GM18519 (cell line): Measurements from ENCODE around the gene ELOA.
"Not testable (repeated sequence)": the region's sequence is repeated elsewhere in the genome, so short reads cannot be mapped to it uniquely, and the experiment has no call there.

Source experiments
- ATAC-seq: cut with Tn5 transposase; IDR thresholded peaks from one replicate; pipeline ENCODE4 v1.9.1; 2021; ENCODE audit warnings: mild to moderate bottlenecking, moderate library complexity; ENCODE audit not compliant: unreplicated experiment, low FRiP score

The ELOA gene

GRCh38 chr1:23798662-23799142 is 55.4 kb downstream of the ELOA start:
- ATAC-seq, result no peak

- ATAC-seq, result no peak
These were observed 55.9 kb downstream of the ELOA start for GRCh38 chr1:23799255-23799569.

GRCh38 chr1:23799570-23800399 is 56.5 kb downstream of the ELOA start:
- ATAC-seq, result no peak

GRCh38 chr1:23800400-23801337 is 57.4 kb downstream of the ELOA start, which contains the start of gene GALE:
Gene GALE (minus strand): TSS chr1:23800754. CDS start chr1:23799007, 1,747 bp downstream.
- ATAC-seq, result peak; percentile 51

- no peak for ATAC-seq
These were observed 58.1 kb downstream of the ELOA start for GRCh38 chr1:23801338-23801748.

GRCh38 chr1:23801876-23802275 is 58.6 kb downstream of the ELOA start:
- no peak for ATAC-seq

GRCh38 chr1:23802809-23803342 is 59.6 kb downstream of the ELOA start:
- not testable (repeated sequence) for ATAC-seq

GRCh38 chr1:23803674-23804073 is 60.4 kb downstream of the ELOA start:
- no peak for ATAC-seq

- no peak for ATAC-seq
These were observed 61.0 kb downstream of the ELOA start for GRCh38 chr1:23804183-23804835.

- ATAC-seq, result no peak
These were observed 61.8 kb downstream of the ELOA start for GRCh38 chr1:23805025-23805424.

- no peak for ATAC-seq
These were observed 63.0 kb downstream of the ELOA start for GRCh38 chr1:23806280-23806679.

- ATAC-seq, result no peak
These were observed 64.2 kb downstream of the ELOA start for GRCh38 chr1:23807453-23807852.

- no peak for ATAC-seq
These were observed 66.5 kb downstream of the ELOA start for GRCh38 chr1:23809751-23810171.

- no peak for ATAC-seq
These were observed 67.7 kb downstream of the ELOA start for GRCh38 chr1:23810818-23811540.
